Vagina (tissue), 2 donors: ENCODE measurements around the gene ASH1L.

Experiments
- POLR2A ChIP-seq, 2 donors: fragments of 450-650 bp; IDR thresholded peaks; one replicate each; pipeline ENCODE4 v1.6.1; 2017; ENCODE audit warnings: antibody characterized with exemption in 2 of 2, mild to moderate bottlenecking in 2 of 2, moderate library complexity in 2 of 2
- TF ChIP-seq, protein P1 (sequence below), 3 experiments: fragments of 450-650 bp in 2 of 3; fragments of 200-600 bp in 1 of 3; sonication (generic) in 1 of 3; IDR thresholded peaks; one replicate each; pipeline ENCODE4 v1.5.1; 2017 to 2019; ENCODE audit warnings: antibody characterized with exemption in 3 of 3, mild to moderate bottlenecking in 2 of 3, moderate library complexity in 2 of 3

GRCh38 chr1:155286544-155286943 lies 276.1 kb downstream of the ASH1L start:
- TF ChIP-seq, protein P1, sequence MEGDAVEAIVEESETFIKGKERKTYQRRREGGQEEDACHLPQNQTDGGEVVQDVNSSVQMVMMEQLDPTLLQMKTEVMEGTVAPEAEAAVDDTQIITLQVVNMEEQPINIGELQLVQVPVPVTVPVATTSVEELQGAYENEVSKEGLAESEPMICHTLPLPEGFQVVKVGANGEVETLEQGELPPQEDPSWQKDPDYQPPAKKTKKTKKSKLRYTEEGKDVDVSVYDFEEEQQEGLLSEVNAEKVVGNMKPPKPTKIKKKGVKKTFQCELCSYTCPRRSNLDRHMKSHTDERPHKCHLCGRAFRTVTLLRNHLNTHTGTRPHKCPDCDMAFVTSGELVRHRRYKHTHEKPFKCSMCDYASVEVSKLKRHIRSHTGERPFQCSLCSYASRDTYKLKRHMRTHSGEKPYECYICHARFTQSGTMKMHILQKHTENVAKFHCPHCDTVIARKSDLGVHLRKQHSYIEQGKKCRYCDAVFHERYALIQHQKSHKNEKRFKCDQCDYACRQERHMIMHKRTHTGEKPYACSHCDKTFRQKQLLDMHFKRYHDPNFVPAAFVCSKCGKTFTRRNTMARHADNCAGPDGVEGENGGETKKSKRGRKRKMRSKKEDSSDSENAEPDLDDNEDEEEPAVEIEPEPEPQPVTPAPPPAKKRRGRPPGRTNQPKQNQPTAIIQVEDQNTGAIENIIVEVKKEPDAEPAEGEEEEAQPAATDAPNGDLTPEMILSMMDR (IDR thresholded peaks at IDR 0.05), result no peak
- no peak for TF ChIP-seq POLR2A (IDR thresholded peaks at IDR 0.05)
